HG03575 (cell line): ENCODE measurements around the gene ZAR1.
"Not testable (repeated sequence)": the region's sequence is repeated elsewhere in the genome, so short reads cannot be mapped to it uniquely, and the experiment has no call there.

Experiments used
- ATAC-seq: cut with Tn5 transposase; IDR thresholded peaks from one replicate; pipeline ENCODE4 v1.9.1; 2021; ENCODE audit not compliant: unreplicated experiment, insufficient number of reproducible peaks, low FRiP score; ENCODE audit errors: extremely low read depth

Gene ZAR1, protein sequence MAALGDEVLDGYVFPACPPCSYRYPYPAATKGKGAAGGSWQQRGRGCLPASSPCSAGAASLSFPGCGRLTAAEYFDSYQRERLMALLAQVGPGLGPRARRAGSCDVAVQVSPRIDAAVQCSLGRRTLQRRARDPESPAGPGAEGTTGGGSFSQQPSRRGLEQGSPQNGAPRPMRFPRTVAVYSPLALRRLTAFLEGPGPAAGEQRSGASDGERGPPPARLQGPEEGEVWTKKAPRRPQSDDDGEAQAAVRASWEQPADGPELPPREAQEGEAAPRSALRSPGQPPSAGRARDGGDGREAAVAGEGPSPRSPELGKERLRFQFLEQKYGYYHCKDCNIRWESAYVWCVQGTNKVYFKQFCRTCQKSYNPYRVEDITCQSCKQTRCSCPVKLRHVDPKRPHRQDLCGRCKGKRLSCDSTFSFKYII

DNA sequence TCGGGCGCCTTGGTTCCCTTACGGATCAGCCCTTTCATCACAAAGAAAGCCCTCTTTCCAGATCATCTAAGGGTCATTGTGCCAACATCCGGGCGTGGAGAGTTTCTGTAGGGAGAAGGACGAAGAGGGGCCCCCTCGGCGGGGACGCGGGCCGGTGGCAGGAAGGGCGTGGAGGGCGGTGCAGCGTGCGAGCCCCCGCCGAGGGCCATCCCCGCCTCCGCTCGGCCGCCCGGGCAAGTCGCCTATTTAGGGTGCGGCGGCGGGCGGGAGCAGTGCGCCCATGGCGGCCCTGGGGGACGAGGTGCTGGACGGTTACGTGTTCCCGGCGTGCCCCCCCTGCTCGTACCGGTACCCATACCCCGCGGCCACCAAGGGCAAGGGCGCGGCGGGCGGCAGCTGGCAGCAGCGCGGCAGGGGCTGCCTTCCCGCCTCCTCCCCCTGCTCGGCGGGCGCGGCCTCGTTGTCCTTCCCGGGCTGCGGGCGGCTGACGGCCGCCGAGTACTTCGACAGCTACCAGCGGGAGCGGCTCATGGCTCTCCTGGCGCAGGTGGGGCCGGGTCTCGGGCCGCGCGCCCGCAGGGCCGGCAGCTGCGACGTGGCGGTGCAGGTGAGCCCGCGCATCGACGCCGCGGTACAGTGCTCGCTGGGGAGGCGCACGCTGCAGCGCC is at the start of gene ZAR1:
ZAR1 (plus strand) TSS at position 241 of the 668 bp plus-strand sequence; CDS start at position 281, 40 bp downstream.
- no peak for ATAC-seq

DNA sequence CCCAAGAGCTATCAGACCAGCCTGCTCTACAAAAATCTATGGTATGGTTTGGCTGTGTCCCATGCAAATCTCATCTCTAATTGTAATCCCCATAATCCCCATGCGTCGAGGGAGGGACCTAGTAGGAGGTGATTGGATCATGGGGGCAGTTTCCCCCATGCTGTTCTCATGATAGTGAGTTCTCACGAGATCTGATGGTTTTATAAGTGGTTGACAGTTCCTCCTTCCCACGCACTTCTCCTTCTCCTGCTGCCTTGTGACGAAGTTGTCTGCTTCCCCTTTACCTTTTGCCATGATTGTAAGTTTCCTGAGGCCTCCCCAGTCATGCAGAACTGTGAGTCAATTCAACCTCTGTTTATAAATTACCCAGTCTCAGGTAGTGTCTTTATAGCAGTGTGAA is 49.1 kb upstream of the ZAR1 start:
- not testable (repeated sequence) for ATAC-seq

GRCh38 chr4:48445704-48446103 is 44.3 kb upstream of the ZAR1 start:
- no peak for ATAC-seq

DNA sequence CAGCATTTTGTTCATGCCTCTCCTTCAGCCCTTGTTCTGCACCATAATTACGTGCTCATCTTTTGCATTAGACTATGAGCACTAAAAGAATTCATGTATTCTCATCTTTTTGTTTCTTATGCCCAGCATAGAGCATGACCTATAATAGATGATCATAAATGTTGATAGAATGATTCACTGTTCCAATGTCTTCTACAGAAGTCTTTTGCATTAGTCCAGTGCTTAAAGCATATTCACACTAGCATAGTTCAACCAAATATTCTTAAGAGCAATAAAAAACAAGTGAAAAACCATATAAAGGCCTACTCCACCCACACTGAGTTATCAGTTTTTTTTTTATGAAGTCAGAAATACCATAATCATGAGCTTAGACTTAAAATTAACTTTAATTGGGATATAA is 43.4 kb upstream of the ZAR1 start:
- ATAC-seq = no peak

DNA sequence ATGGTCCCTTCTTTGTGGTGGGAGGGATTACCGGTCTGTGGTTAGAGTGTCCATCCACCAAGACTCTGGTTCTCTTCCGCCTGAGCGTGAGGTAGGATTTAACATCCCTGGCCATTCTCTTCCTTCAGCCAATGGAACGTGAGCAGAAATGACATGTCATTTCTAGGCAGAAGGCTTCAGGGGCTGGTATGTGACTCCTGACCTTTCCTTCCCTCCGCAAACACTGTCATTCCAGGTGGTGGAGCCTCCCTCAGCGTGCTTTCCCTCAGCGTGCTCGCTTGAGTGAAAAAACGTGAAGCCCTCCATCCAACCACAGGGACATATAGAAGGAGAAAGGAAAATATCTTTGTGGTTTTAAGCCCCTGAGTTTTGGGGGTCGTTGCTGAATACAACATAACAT is 40.9 kb upstream of the ZAR1 start:
- ATAC-seq = no peak

DNA sequence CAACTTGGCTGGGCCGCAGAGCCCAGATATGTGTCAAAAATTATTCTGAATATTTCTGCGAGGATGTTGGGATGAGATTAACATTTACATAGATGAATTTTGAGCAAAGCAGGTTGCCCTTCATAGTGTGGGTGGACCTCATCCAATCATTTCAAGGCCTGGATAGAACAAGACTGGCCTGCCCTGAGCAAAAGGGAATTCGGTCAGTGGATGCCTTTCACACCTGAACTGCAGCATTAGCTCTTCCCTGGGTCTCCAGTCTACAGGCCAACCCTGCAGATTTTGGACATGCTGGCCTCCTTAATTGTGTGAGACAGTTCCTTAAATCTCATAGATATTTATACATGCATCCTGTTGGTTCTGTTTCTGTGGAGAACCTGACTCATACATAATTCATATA is 39.3 kb upstream of the ZAR1 start:
- ATAC-seq = no peak

DNA sequence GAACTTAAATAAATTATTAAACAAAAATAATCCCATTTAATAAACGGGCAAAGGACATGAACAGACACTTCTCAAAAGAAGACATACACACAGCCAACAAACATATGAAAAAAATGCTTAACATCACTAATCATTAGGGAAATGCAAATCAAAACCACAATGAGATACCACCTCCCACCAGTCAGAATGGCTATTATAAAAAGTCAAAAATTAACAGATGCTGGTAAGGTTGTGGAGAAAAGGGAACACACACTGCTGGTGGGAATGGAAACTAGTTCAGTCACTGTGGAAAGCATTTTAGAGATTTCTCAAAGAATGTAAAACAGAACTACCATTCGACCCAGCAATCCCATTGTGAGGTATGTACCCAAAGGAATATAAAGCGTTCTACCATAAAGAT is 38.4 kb upstream of the ZAR1 start:
- not testable (repeated sequence) for ATAC-seq

DNA sequence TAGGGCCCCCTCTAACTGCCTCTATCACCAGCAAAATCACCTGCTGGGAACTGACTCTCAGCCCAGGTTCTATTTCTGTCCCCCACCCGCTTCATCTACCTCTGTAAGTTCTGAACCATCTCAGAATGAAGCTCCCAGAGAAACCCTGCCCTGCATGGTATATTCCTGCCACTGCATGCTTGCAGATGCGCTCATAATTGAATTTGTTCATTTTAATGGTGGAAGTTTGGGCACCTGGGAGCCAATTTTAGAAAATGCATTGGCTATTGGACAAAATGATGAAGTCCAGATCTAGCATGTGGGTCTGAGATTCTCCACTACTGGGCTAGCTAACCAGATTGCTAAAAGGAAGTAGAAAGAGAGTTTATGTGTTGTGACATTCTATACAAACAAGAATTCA is 35.5 kb upstream of the ZAR1 start:
- ATAC-seq = no peak

DNA sequence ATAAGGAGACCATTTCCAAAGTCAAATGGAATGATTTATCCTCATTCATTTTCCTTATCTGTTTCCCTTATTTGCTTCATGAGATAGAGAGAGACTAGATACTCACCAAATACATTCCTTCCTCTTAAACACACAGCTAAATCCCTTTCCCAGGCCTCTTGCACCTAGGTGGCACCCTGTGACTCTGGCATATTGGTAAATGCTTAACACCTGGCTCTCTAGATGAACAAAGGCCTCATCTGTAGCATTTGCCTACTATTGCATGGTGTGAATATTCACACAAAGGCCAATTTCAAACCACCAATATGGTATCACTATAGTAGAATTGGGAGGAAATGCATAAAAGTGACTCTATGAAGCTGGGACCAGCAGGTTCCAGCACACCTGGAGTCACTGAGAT is 29.1 kb upstream of the ZAR1 start:
- ATAC-seq = no peak

DNA sequence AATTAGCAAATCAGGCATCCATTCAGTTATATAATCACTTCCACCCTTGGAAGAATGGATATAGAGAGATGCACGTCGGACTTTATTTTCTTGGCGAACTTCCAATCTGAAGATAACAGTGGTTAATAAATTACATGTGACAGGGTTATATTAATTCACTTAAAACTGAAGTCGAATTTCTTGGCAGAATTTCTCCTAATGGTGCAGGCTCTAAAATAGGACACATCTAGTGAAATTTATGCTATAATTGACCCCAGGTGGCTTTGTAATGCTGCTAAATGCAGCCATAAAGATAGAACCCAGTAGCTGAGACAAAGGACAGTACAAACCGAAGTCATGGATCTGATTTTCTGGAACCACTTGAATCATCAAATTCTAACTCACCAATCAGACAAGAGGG is 27.7 kb upstream of the ZAR1 start:
- no peak for ATAC-seq

DNA sequence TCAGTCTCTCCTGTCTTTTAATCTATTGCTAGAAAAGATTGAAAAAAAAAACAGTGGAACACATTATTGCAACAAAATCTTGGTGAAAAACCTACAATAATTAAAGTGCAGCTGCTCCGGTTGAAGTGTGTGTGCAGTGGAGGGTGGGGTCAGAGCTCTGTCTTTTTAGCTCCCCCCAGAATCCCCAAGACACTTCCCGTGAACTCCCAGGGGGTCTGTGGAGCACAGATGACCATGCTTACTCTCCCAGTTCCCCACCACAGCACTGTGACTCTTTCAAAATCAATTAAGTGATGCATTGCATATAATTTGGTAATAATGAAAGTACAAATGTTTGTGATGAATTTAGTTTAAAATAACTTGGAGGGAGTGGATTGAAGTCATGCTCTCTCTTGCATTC is 22.6 kb upstream of the ZAR1 start:
- no peak for ATAC-seq

DNA sequence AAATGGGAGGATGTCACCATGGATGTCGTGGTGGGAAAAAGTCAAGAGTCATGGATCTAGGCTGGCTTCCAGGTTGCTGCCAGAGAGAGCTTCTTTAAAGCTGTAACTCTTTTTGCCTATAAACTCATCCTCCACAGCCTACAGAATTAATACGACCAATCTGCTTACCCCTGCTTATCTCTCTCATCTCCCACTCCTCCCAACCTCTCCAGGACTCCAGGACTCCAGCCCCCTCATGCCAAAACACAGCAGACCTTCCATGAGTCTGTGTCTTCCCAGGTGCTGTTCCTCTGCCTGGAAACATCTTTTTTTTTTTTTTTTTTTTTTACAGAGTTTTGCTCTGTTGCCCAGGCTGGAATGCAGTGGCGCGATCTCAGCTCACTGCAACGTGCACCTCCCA is 22.2 kb upstream of the ZAR1 start:
- ATAC-seq = no peak

DNA sequence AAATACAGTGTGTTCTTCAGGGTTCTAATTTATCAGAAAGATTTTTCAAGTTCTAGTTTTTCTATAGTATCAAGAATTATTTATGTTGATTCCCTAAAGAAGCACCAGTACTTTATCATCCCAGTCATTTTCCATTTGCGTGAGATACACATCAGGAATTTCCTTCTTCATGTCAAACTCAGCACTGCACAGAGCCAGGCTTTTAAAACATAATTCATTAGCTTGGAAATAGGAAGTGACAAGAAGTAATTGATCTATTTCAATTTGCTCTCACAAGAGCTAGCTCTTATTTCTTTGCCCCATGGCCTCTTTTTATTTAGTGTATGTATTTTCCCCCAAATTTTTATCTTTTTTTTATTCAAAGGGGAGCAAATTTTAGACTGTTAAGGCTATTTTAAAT is 19.9 kb upstream of the ZAR1 start:
- ATAC-seq = no peak

DNA sequence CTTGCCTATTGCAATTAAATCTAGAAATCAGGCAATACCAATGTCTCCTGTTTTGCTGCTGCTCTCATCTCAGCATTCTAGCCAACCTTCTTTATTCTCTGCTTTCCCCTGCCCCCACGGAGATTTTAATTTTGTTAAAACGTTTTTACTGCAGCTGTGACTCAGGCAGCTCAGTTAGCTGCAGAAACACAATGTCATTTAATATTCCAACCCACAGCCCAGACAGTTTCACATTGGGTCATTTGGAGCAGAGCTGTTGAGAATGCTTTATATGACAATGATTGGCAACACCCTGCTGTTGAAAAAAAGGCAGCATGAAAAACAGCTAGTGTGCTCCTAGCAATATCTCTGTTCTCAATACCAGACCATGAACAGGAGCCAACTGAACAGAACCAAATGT is 19.5 kb upstream of the ZAR1 start:
- ATAC-seq = no peak

DNA sequence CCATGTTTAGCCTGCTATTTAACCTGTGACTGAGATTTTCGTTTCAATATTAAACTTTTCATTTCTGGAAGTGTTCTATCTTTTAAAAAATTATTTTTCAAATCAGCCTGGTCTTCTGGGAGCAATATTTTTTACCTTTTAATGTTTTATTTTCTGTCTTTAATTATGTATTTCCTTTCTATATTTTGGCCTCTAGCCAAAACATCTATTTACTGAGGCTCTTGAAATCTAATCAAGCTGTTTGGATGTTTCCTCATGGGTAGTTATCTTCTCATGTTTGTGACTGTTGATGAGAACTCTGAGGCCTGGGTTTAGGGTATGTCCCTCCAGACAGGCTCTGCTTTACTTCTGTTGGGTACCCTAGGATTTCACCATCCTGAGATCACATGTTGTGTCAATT is 17.3 kb upstream of the ZAR1 start:
- no peak for ATAC-seq

- no peak for ATAC-seq
Observed at GRCh38 chr4:48475770-48476169, 14.3 kb upstream of the ZAR1 start.

- no peak for ATAC-seq
Observed at GRCh38 chr4:48478273-48478672, 11.8 kb upstream of the ZAR1 start.

DNA sequence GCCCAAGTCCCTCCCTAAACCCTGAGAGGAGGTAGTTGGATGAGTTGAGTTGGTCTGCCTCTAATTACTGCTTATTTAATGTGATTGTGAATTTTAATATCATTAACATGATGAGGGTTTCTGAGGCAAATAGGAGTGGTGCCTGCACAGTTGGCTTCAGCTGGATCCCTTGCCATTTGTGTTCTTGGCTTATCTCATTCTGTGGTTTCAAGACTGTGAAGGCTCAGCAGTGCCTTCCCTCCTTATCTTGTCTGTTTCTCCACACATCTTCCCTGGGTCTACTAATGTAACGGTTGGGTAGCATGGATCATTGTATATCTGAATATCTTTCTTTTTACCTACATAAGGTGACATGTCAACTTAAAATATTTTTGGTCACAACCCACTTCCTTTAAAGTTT is 8.5 kb upstream of the ZAR1 start:
- ATAC-seq = no peak

DNA sequence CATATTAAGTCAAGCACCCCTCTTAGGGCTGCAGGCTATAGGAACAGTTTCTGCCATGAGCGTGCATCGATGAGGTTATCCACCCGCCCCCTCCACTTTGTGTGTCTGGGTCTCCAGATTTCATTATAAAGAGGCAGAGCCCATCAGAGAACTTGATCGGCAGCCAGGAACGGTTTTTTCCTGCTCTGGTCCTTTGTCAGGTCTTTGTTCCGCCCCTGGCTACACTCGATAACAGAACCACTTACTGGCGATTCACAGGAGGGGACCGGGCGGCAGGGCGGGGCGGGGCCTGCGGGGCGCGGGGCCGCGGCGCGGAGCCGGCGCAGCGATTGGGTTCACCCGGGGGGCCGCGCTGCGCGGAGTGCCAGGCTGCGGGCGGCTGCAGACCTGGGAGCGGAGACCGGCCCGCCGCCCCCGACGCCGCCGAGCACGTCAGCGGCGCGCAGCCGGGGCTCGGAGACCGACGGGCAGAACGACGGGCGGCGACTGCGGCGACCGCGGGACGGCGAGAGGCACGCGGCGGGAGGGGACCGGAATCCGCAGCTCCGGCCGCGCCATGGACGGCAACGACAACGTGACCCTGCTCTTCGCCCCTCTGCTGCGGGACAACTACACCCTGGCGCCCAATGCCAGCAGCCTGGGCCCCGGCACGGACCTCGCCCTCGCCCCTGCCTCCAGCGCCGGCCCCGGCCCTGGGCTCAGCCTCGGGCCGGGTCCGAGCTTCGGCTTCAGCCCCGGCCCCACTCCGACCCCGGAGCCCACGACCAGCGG is 6.9 kb upstream of the ZAR1 start, which contains the start of gene SLC10A4:
SLC10A4 (plus strand) TSS at position 338 of the 771 bp plus-strand sequence; CDS start at position 557, 219 bp downstream.
- no peak for ATAC-seq
